Glutamatergic neuron (in vitro differentiated cells): ENCODE measurements around the gene IMMP2L. TPM values are rescaled to one million over a fixed set of nuclear protein-coding genes. Genes with fewer than 3 reads are reported as not detected.
"Not testable (repeated sequence)": the region's sequence is repeated elsewhere in the genome, so short reads cannot be mapped to it uniquely, and the experiment has no call there.

ENCODE experiments used
- DNase-seq: peaks from one replicate; pipeline ENCODE4 v3.0.0; 2022
- H3K27ac Mint-ChIP-seq: one replicate; pipeline ENCODE4 v1.8.0; 2020; ENCODE audit warnings: mild to moderate bottlenecking, mixed read lengths, inconsistent platforms; ENCODE audit not compliant: unreplicated experiment
- H3K27me3 Mint-ChIP-seq: one replicate; pipeline ENCODE4 v1.8.0; 2020; ENCODE audit warnings: mild to moderate bottlenecking, moderate library complexity, mixed read lengths, inconsistent platforms; ENCODE audit not compliant: unreplicated experiment
- H3K36me3 Mint-ChIP-seq: one replicate; pipeline ENCODE4 v1.8.0; 2020; ENCODE audit warnings: mild to moderate bottlenecking, mixed read lengths, inconsistent platforms; ENCODE audit not compliant: unreplicated experiment
- H3K4me1 Mint-ChIP-seq: one replicate; pipeline ENCODE4 v1.8.0; 2020; ENCODE audit warnings: mild to moderate bottlenecking, low read depth, mixed read lengths, inconsistent platforms; ENCODE audit not compliant: unreplicated experiment
- H3K4me3 Mint-ChIP-seq: one replicate; pipeline ENCODE4 v1.8.0; 2020; ENCODE audit warnings: mild to moderate bottlenecking, mixed read lengths, inconsistent platforms; ENCODE audit not compliant: unreplicated experiment
- H3K9me3 Mint-ChIP-seq: one replicate; pipeline ENCODE4 v1.8.0; 2020; ENCODE audit warnings: mild to moderate bottlenecking, moderate library complexity, mixed read lengths, inconsistent platforms; ENCODE audit not compliant: unreplicated experiment
- total RNA-seq: library from RNA; stranded (reverse); fragmentation: NEBNext Ultra II Directional; extraction: Animal tissue kit (Norgen Biotek cat#: 25700); gene quantifications from one replicate; pipeline ENCODE4 v1.2.1, GENCODE V29; 2021; ENCODE audit not compliant: unreplicated experiment
- TF ChIP-seq, protein P1 (sequence below): fragments of 200-600 bp; sonication (generic); IDR thresholded peaks from one replicate; pipeline ENCODE4 v1.5.0; 2021; ENCODE audit not compliant: partially characterized antibody, unreplicated experiment

Gene IMMP2L
- total RNA-seq, 1 donor from 2014 or later, result 9.6 TPM

DNA sequence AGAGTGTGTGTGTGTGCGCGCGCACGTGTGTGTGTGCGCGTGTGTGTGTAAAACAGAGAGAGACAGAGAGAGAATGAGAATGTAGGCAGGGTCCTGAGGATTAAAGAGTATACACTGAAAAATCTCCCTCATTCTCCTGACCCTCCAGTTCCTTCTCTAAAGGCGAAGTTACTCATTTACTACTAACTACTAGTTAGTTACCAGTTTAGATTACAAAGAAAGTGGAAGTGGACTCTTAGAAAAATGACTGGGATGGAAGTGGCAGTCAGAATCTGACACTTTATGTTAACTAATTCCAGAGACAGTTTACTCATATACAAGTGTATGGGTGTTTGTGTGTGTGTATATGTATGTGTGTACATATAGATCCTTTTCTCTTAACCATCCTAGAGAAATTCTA lies 617.8 kb downstream of the IMMP2L start:
- H3K27me3 Mint-ChIP-seq, result no peaks in the 10 kb centered on the region
- no peaks in the 10 kb centered on the region for H3K36me3 Mint-ChIP-seq
- H3K27ac Mint-ChIP-seq, result no peak overlapping the region
- DNase-seq, result no peak
- no peaks in the 10 kb centered on the region for H3K9me3 Mint-ChIP-seq
- TF ChIP-seq, protein P1, sequence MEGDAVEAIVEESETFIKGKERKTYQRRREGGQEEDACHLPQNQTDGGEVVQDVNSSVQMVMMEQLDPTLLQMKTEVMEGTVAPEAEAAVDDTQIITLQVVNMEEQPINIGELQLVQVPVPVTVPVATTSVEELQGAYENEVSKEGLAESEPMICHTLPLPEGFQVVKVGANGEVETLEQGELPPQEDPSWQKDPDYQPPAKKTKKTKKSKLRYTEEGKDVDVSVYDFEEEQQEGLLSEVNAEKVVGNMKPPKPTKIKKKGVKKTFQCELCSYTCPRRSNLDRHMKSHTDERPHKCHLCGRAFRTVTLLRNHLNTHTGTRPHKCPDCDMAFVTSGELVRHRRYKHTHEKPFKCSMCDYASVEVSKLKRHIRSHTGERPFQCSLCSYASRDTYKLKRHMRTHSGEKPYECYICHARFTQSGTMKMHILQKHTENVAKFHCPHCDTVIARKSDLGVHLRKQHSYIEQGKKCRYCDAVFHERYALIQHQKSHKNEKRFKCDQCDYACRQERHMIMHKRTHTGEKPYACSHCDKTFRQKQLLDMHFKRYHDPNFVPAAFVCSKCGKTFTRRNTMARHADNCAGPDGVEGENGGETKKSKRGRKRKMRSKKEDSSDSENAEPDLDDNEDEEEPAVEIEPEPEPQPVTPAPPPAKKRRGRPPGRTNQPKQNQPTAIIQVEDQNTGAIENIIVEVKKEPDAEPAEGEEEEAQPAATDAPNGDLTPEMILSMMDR, result no peak
- peaks cover 12% of the 10 kb centered on the region for H3K4me1 Mint-ChIP-seq
- no peak overlapping the region for H3K4me3 Mint-ChIP-seq

DNA sequence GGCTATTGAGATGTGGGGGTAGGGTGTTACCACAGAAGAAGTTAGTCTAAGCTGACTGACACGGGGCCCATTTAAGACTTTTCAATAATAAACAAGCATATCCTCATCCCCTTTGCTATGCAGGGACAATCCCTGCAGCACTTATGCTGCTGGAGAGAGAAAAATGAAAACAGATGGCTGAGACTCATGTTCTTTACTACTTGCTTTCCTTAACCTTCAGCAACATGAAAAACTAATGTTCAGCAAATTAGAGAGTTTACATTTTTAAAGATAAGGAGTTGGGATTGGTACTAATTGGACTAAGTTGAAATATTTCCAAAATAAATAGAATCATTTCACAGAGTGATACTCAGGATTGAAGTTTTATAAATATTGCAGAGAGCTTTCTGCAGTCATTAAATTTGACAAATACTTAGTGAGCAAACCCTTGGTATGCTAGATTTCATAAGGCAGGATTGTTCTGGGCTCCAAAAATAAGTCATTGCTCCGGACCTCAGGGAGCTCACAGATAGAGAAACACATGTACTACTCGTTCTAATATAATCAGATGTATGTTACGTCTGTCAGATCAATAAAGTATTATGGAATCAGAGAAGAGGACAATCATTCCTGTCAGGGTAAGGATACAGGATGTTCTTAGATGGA lies 618.5 kb downstream of the IMMP2L start:
- H3K27me3 Mint-ChIP-seq, result no peaks in the 10 kb centered on the region
- no peaks in the 10 kb centered on the region for H3K36me3 Mint-ChIP-seq
- peaks cover 12% of the 10 kb centered on the region for H3K4me1 Mint-ChIP-seq
- no peak for DNase-seq
- H3K27ac Mint-ChIP-seq, result no peak overlapping the region
- no peak overlapping the region for H3K4me3 Mint-ChIP-seq
- no peaks in the 10 kb centered on the region for H3K9me3 Mint-ChIP-seq
- TF ChIP-seq, protein P1, result no peak

DNA sequence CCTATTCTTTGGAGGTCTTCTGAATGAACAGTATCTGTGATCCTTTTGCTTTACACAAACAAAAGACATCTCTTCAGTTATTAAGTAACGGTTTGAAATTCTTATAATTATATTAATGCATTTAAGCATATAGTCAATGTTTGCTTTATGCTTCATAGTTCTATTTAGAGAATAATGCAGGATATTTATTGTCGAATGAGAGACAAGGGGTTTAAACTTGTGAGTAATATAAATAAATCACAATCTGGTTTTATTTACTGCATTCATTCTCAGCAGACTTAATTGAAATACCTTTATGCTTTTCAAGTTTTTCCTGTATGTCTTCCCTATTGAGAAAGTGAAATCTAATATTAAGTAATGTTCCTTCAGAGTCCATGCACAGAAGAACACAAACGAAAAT lies 620.9 kb downstream of the IMMP2L start:
- Mint-ChIP-seq H3K27me3 (no peaks in the 10 kb centered on the region), H3K9me3 (no peaks in the 10 kb centered on the region), H3K27ac (no peak overlapping the region), H3K36me3 (no peaks in the 10 kb centered on the region), H3K4me3 (no peak overlapping the region), H3K4me1 (peaks cover 12% of the 10 kb centered on the region)
- TF ChIP-seq, protein P1, result no peak
- DNase-seq, result no peak

DNA sequence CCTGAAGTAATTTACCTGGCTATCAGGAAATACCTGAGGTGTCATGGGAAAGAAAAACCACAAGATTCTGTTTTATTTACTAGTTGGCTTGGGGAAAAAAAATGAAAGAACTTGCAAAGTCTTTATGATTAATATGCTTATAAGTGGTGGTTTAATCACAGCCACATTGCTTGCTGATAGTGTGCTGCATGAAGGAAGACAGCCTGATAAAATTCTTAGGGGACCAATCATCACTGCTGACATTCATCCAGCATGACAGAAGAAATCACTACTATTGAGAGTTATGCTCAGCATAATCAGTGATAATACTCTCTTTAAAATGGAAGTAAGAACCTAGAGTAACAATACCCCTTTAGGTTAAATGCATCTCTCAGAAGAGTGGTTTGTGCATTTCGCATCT lies 621.5 kb downstream of the IMMP2L start:
- Mint-ChIP-seq H3K4me3 (no peak overlapping the region), H3K27ac (no peak overlapping the region), H3K4me1 (peaks cover 12% of the 10 kb centered on the region), H3K36me3 (no peaks in the 10 kb centered on the region), H3K9me3 (no peaks in the 10 kb centered on the region), H3K27me3 (no peaks in the 10 kb centered on the region)
- DNase-seq, result no peak
- TF ChIP-seq, protein P1, result no peak

DNA sequence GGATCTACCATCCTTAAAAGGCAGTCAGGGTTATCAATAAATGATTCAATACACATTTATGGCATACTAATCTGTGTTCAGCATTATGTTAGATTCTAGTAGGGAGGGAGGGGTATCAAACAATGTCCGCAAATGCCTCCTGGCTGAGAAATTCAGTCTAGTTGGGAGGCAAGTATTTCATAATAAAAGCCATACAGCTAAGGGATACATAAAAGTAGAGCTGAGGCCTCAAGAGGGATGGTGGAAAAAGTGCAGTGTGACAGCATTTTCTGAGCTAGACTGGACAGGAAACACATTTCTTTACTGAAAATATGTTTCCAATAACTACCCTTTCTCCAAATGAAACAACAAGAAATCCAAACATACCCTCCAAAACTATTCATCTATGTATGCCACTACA lies 624.1 kb downstream of the IMMP2L start:
- no peak for DNase-seq
- no peak overlapping the region for H3K27ac Mint-ChIP-seq
- H3K36me3 Mint-ChIP-seq, result no peaks in the 10 kb centered on the region
- no peaks in the 10 kb centered on the region for H3K4me1 Mint-ChIP-seq
- no peak overlapping the region for H3K4me3 Mint-ChIP-seq
- H3K9me3 Mint-ChIP-seq, result no peaks in the 10 kb centered on the region
- H3K27me3 Mint-ChIP-seq, result no peaks in the 10 kb centered on the region
- TF ChIP-seq, protein P1, result no peak

DNA sequence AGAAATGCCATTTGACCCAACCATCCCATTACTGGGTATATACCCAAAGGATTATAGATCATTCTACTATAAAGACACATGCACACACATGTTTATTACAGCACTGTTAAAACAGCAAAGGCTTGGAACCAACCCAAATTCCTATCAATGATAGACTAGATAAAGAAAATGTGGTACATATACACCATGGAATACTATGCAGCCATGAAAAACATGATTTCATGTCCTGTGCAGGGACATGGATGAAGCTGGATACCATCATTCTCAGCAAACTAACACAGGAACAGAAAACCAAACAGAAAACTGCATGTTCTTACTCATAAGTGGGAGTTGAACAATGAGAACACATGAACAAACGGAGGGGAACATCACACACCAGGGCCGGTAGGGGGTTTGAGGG lies 625.6 kb downstream of the IMMP2L start:
- not testable (repeated sequence) for H3K4me3 Mint-ChIP-seq, DNase-seq, H3K9me3 Mint-ChIP-seq, H3K4me1 Mint-ChIP-seq, H3K27me3 Mint-ChIP-seq, H3K27ac Mint-ChIP-seq, H3K36me3 Mint-ChIP-seq
